Liver (tissue), 3 donors: ENCODE results near the gene PRSS1.

Experiments
- EGR1 ChIP-seq, 2 donors: IDR thresholded peaks; 2 replicates each; pipeline ENCODE4 v1.6.1; 2016 to 2018; ENCODE audit warnings: antibody characterized with exemption in 2 of 2, low read depth in 2 of 2
- FOXA1 ChIP-seq: IDR thresholded peaks from 2 replicates; pipeline ENCODE4 v1.6.1; 2016; ENCODE audit warnings: antibody characterized with exemption
- SP1 ChIP-seq: IDR thresholded peaks from 2 replicates; pipeline ENCODE4 v1.6.1; 2018; ENCODE audit warnings: antibody characterized with exemption, mild to moderate bottlenecking
- YY1 ChIP-seq: IDR thresholded peaks from 2 replicates; pipeline ENCODE4 v1.6.1; 2016; ENCODE audit warnings: antibody characterized with exemption, mild to moderate bottlenecking
- TF ChIP-seq, protein P1 (sequence below): fragments of 150-350 bp; IDR thresholded peaks from 2 replicates; pipeline ENCODE4 v1.5.1; 2017; ENCODE audit warnings: improper control_type of control experiment, low read depth, low read length; ENCODE audit not compliant: missing input control
- TF ChIP-seq, protein P2 (sequence below): IDR thresholded peaks from 2 replicates; pipeline ENCODE4 v1.6.1; 2016; ENCODE audit warnings: antibody characterized with exemption, mild to moderate bottlenecking
- TF ChIP-seq, protein P3 (sequence below): IDR thresholded peaks from 2 replicates; pipeline ENCODE4 v1.6.1; 2016; ENCODE audit warnings: antibody characterized with exemption
- donor health status: healthy.
- donor health status: healthy.

DNA sequence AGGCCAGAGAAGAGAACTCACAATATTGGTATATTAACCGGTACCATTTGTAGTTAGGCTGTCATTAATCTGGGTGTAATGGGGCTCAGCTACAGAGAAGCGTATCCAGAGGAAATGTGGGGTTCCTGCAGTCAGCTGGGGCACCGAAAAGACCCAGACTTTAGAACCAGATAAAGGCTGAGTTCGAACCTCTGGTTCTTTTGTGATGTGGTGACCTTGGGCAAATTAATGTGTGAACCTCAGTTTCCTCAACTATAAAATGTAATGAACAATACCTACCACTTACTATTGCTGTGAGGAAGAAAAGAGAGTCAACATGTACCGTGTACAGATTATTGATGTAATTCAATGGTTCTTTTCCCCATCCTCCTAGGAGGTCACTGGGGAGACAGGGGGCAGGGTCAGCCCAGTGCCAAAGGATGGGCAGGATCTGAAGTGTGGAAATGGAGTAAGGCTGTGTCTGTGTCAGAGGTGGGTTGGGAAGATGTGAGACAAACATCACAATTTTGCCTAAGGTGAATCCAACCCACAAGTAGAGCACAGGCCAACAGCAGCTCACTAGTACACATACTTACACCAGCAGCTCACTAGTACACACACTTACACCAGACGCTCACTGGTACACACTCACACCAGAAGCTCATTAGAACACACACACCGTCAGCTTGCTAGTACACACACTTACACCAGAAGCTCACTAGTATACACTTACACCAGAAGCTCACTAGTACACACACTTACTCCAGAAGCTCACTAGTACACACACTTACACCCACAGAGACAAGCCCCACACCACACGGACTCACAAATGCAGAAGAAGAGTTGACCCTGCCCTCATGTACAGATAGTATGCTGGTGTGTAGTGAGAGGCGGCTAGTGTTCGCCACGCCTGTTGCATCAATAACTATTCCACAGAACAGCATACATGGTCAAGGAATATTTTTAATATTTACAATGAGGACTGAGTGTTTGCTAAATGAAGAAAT is 49.5 kb downstream of the PRSS1 start:
- TF ChIP-seq, protein P1, sequence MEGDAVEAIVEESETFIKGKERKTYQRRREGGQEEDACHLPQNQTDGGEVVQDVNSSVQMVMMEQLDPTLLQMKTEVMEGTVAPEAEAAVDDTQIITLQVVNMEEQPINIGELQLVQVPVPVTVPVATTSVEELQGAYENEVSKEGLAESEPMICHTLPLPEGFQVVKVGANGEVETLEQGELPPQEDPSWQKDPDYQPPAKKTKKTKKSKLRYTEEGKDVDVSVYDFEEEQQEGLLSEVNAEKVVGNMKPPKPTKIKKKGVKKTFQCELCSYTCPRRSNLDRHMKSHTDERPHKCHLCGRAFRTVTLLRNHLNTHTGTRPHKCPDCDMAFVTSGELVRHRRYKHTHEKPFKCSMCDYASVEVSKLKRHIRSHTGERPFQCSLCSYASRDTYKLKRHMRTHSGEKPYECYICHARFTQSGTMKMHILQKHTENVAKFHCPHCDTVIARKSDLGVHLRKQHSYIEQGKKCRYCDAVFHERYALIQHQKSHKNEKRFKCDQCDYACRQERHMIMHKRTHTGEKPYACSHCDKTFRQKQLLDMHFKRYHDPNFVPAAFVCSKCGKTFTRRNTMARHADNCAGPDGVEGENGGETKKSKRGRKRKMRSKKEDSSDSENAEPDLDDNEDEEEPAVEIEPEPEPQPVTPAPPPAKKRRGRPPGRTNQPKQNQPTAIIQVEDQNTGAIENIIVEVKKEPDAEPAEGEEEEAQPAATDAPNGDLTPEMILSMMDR, result no peak
- TF ChIP-seq, protein P2, sequence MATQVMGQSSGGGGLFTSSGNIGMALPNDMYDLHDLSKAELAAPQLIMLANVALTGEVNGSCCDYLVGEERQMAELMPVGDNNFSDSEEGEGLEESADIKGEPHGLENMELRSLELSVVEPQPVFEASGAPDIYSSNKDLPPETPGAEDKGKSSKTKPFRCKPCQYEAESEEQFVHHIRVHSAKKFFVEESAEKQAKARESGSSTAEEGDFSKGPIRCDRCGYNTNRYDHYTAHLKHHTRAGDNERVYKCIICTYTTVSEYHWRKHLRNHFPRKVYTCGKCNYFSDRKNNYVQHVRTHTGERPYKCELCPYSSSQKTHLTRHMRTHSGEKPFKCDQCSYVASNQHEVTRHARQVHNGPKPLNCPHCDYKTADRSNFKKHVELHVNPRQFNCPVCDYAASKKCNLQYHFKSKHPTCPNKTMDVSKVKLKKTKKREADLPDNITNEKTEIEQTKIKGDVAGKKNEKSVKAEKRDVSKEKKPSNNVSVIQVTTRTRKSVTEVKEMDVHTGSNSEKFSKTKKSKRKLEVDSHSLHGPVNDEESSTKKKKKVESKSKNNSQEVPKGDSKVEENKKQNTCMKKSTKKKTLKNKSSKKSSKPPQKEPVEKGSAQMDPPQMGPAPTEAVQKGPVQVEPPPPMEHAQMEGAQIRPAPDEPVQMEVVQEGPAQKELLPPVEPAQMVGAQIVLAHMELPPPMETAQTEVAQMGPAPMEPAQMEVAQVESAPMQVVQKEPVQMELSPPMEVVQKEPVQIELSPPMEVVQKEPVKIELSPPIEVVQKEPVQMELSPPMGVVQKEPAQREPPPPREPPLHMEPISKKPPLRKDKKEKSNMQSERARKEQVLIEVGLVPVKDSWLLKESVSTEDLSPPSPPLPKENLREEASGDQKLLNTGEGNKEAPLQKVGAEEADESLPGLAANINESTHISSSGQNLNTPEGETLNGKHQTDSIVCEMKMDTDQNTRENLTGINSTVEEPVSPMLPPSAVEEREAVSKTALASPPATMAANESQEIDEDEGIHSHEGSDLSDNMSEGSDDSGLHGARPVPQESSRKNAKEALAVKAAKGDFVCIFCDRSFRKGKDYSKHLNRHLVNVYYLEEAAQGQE, result no peak
- TF ChIP-seq EGR1 (IDR thresholded peaks at IDR 0.05; ENCODE audit: low read depth in 2 of 2), result no peak
- TF ChIP-seq SP1, result no peak
- no peak for TF ChIP-seq YY1
- TF ChIP-seq, protein P3, sequence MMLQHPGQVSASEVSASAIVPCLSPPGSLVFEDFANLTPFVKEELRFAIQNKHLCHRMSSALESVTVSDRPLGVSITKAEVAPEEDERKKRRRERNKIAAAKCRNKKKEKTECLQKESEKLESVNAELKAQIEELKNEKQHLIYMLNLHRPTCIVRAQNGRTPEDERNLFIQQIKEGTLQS, result no peak
- TF ChIP-seq FOXA1, result no peak
